Transverse colon (tissue), 4 donors: Measurements from ENCODE around the gene HELZ.

Experiments used
- CTCF ChIP-seq, 5 experiments: fragments of 200-600 bp in 3 of 5; fragments of 450-650 bp in 2 of 5; sonication (generic) in 3 of 5; IDR thresholded peaks; 1 replicate in 2 of 5; 2 replicates in 3 of 5; pipeline ENCODE4 v1.5.1; 2016 to 2017; ENCODE audit warnings: antibody characterized with exemption in 5 of 5, inconsistent platforms in 3 of 5, mild to moderate bottlenecking in 2 of 5, moderate library complexity in 1 of 5
- EP300 ChIP-seq: sonication (generic); formaldehyde crosslinking; IDR thresholded peaks from one replicate; pipeline ENCODE4 v1.6.1; 2017; ENCODE audit warnings: antibody characterized with exemption, low read depth
- POLR2A ChIP-seq: fragments of 450-650 bp; IDR thresholded peaks from one replicate; pipeline ENCODE4 v1.6.1; 2016; ENCODE audit warnings: antibody characterized with exemption, mild to moderate bottlenecking, moderate library complexity
- POLR2AphosphoS5 ChIP-seq, 3 donors: sonication (generic); formaldehyde crosslinking; IDR thresholded peaks; one replicate each; pipeline ENCODE4 v1.6.1; 2016; ENCODE audit warnings: antibody characterized with exemption in 3 of 3

GRCh38 chr17:67078292-67078691, 166.7 kb downstream of the HELZ start:
- TF ChIP-seq POLR2A (no peak), CTCF (IDR thresholded peaks at IDR 0.05) (no peak), EP300 (no peak), POLR2AphosphoS5 (IDR thresholded peaks at IDR 0.05) (no peak)
